Lung microvascular endothelial cell (primary cell): ENCODE data around the gene CCDC121. TPM values are rescaled to one million over a fixed set of nuclear protein-coding genes. Genes with fewer than 3 reads are reported as not detected.
A peak's percentile ranks its signal among the peaks of the same experiment; 100 is the strongest.
"Not testable (repeated sequence)": the region's sequence is repeated elsewhere in the genome, so short reads cannot be mapped to it uniquely, and the experiment has no call there.

ENCODE experiments used
- DNase-seq, 2 donors: peaks; one replicate each; pipeline versions ENCODE4 v3.0.0 to v3.0.0-alpha.2; 2010; ENCODE audit warnings: low read depth in 2 of 2
- total RNA-seq: library from RNA; depleted of rRNA; stranded (reverse); fragments of >200 nt; gene quantifications from 2 replicates; pipeline ENCODE4 v1.2.1, GENCODE V29; 2014

Gene CCDC121
- total RNA-seq, 1 donor from 2014 or later, result 2.6 TPM

DNA sequence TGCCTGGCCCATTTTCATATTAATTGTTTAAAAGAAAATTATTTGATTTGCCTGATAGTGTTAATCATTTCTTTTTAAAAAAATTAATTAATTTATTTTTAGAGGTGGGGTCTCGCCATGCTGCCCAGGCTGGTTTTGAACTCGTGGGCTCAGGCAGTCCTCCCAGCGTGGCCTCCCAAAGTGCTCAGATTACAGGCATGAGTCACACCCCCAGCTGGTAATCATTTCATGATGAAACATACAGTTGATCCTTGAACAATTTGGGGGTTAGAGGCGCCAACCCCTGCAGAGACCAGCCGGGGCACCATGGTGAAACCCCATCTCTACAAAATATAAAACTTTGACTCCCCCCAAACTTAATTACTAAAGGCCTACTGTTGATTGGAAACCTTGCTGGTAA, 8.0 kb upstream of the CCDC121 start:
- DNase-seq, result no peak

GRCh38 chr2:27634291-27634690, 5.5 kb upstream of the CCDC121 start:
- DNase-seq, result no peak

- not testable (repeated sequence) for DNase-seq
Observed at GRCh38 chr2:27630257-27630656, 1.4 kb upstream of the CCDC121 start.

DNA sequence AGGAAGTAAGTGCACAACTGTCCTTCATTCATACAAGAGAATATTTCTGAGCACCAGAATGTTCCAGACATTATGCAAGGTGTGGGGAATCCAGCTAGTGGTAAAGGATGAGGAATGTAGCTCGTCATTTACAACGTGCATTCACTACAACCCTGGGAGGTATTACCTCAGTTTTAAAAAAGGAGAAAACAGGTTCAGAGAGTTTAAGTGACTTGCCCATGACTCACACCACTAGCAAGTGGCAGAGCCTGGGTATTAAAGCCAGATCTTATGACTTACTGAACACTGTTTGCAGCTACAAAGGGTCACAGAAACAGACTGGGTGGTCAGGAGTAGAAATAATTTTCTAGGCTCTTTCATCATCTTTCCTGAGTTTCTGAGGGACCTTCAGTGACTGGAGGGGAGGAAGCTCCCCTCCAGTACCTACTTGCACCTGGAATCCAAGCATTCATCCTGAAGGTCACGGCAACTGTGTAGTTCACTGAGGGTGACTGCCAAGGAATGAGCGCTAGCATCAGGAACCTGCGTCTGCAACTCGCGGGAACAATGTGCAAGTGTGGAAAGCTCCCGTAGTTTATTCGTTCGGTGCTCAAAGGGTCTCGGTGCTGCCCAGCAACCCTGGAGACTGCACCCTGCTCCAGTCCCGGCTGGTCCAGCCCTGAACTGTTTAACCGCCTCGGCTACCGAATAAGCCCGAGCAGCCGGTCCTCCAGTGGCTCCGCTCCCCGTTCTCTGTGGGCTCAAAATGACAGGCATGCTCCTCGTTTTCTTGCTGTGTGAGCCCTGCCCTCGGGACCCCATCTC, 647 bp downstream of the CCDC121 start:
- DNase-seq, result peak; percentile 10 to 74

- peak in 1 of 2 donors; percentile 47 for DNase-seq
Observed at GRCh38 chr2:27626921-27627320, 1.9 kb downstream of the CCDC121 start.

GRCh38 chr2:27626323-27626722, 2.5 kb downstream of the CCDC121 start:
- DNase-seq, result not testable (repeated sequence)

DNA sequence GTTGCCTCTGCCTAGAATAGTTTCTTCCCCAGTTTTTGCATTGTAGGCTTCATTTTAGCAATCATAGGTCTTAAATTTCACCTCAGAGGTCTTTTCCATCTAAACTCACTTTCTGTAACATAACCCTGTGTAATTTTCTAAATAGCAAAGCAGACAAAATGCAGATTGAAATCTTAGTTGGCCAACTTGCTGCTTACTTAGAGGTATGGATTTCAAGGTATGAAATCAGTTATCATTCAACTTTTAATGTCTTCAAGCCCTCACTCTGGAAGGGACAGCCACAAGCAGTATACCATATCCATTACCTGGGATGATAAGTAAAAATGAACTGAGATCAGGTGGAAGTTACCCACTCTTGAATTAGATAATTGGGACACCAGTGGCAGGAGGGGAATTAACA, 3.9 kb downstream of the CCDC121 start:
- no peak for DNase-seq

DNA sequence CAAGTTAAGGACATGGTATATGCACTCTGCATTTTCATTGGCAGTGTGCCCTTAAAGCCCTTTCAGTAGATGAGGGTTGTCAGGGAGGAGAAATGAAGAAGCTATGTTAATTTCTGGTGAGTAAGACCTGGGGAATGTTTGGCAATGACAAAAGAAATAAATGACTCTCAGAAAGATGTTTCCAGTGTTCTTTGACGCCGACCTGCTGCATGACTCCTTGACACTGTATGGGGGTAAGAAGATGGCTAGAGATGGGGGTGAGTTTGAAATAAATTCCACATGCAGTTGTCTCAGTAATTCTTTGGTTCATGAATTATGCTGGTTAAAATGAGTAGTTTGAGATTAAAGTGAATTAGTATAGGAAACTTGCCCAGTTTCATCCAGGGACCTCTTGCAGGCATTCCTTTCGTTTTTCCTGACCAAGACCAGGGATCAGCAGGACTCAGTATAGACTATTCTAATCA, 5.9 kb downstream of the CCDC121 start:
- DNase-seq, result peak in 1 of 2 donors; percentile 76

- peak in 1 of 2 donors; percentile 33 for DNase-seq
Observed at GRCh38 chr2:27621524-27621923, 7.3 kb downstream of the CCDC121 start.

GRCh38 chr2:27615316-27615715, 13.5 kb downstream of the CCDC121 start:
- DNase-seq, result no peak

DNA sequence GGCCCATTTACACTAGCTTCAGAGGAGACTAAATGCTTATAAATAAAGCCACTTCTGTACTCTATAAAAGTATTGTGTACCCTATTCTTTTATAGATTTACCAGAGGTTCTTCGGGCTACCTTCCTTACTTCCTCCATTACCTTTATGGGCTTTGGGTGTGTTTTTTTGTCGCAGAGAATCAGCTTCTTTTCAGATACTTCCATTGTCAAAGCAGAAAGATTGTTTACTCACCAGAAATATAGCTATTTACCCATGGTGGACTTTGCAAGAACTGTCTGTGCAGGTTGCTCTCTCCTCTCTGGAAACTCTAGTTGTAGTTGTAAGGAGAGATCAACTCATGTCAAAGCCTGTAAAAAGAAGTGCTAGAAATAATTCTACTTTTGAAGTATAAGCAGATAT, 14.8 kb downstream of the CCDC121 start:
- DNase-seq, result no peak

GRCh38 chr2:27606611-27607010, 22.2 kb downstream of the CCDC121 start:
- no peak for DNase-seq

- DNase-seq, result peak in 1 of 2 donors; percentile 25
Observed at GRCh38 chr2:27596627-27597026, 32.2 kb downstream of the CCDC121 start.

- DNase-seq, result not testable (repeated sequence)
Observed at GRCh38 chr2:27595412-27595811, 33.4 kb downstream of the CCDC121 start.

- not testable (repeated sequence) for DNase-seq
Observed at GRCh38 chr2:27594020-27594703, 34.6 kb downstream of the CCDC121 start.

- DNase-seq, result no peak
Observed at GRCh38 chr2:27593240-27593639, 35.6 kb downstream of the CCDC121 start.

DNA sequence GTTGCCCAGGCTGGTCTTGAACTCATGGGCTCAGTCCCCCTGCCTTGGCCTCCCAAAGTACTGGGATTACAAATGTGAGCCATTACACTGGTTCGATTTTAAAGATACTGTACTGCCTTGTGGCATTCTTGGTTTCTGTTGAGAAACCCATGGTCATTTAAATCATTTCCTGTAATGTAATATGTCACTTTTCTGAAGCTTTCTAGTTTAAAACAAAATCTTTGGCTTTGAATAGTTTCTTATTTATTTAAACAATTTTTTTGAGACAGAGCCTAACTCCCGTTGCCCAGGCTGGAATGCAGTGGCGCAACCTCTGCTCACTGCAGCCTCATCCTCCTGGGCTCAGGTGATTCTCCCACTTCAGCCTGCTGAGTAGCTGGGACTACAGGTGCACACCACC, 37.1 kb downstream of the CCDC121 start:
- DNase-seq, result no peak

GRCh38 chr2:27588308-27588707, 40.5 kb downstream of the CCDC121 start:
- no peak for DNase-seq

- no peak for DNase-seq
Observed at GRCh38 chr2:27587025-27587424, 41.8 kb downstream of the CCDC121 start.

DNA sequence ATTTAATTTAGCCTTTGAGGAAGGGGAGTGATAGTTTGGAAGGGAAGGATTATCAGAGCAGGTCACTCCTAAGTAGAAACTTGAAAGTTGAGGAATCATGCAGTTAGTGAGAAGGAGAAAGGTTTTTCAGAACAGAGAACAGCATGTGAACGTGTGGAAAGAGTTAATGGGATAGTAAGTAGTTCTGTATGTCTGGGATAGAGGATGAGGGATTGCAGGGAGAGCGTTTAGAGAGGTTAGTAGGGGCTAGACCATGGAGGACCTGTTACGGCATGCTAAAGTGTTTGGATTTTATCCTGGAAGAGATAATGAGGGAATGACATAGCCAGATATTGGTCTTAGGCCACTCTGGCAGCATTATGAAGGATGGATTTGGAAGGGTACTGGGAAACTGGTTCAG, 44.2 kb downstream of the CCDC121 start:
- DNase-seq, result no peak

DNA sequence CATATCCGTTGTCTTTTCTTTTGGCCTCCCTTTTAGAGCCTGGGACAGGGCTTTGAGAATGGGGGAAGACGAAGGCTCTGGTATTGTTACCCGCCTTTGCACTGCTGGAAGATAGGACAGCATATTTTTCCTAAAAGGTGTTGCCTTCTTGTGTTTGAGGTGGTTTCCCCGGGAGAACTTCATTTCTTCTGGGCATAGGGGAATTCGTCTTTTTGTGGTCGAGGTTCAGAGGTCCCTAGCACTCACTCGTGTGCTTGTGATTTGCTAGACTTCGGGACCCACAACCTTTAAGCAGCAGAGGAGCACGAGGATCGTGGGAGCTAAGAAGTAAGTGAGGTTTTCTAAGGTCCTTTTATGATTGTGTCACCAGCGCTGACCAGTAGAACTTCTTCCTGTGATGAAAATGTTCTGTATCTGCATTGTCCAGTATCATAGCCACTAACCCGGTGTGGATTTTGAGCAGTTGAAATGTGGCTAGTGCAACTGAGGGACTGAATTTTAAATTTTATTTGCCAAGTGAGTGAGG, 45.4 kb downstream of the CCDC121 start:
- DNase-seq, result peak; percentile 34 to 38

DNA sequence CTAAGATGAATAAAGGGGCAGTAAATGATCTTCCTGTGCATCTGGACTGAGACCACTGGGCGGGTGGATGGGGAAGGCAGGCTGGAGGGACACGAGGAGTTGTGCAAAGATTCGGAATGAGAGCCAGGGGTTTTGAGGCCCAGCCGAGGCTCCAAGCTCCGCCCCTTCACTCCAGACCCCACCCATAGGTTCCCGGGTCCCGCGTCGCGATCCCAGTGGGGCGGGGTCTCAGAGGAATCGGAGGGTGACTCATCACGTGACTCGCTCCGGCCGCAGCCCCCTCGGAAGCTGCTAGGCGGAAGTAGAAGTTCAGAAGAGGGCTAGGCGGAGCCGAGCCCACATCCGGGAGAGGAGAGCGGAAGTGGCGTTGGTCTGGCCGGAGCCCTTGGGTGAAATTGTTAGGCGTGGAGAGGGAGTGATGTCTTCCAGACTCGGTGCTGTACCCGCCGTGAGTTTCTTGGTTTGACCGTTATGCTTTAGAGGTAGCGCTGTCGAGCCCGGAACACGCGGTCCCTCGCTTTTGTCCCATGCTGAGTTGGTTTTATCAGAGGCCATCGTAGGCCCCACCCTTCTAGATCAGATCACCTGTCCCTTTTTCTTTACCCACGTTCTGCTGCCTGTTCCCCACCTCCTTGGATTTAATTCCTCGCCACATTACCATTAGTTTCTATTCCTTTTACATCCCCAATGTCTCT, 46.0 kb downstream of the CCDC121 start, which contains the start of gene ZNF512:
Gene ZNF512, plus strand, starts transcription at position 348 of the 695 bp plus-strand sequence. Its CDS starts 71 bp downstream, at position 419.
- peak; percentile 84 to 88 for DNase-seq
